GM18505 (cell line): Measurements from ENCODE around the gene LPP.

Experiments used
- ATAC-seq: cut with Tn5 transposase; IDR thresholded peaks from one replicate; pipeline ENCODE4 v1.9.1; 2021; ENCODE audit not compliant: unreplicated experiment
- POLR2A ChIP-seq: IDR thresholded peaks from 4 replicates; pipeline ENCODE4 v1.6.1; 2011; ENCODE audit warnings: borderline replicate concordance; ENCODE audit not compliant: insufficient read depth, insufficient read length; ENCODE audit errors: extremely low read depth

The LPP gene

DNA sequence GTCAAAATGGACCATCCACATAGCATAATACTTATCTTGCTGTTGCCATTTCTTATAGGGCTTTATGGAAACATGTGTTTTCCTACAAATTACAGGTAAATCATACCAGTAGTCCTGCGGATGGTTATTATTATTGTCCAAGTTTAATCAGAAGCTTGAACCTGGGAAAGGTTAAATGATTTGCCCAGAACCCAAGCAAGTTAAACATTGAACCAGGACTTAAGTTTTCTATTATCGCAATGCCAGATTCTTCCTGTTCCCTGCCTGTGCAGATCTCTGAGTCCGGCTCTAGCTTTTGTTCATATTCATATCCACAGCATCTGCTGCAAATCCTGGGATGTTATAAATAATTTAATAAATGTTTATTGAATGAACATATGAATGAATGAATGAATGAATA, 12.5 kb downstream of the LPP start:
- no peak for ATAC-seq

DNA sequence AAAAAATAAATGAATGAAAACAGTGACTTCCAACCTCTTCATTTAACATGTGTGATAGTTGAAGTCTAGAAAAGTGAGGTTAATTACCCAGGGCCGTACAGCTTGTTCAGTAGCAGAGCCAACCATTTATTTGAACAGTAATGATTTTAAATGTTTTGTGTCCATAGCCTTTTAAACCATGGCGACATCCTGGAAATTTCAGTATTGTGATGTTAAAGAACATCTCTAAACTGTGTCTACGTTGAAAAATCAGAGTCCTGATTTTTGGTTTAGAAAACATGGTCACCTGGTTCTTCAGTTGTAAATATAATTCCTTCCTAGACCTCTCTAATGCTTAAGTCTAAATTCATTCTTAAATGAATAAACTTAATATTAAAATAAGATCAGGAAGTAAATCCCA, 14.2 kb downstream of the LPP start:
- no peak for ATAC-seq
- no peak for TF ChIP-seq POLR2A

More for the DNA sequence above, 12.5 kb downstream of the LPP start:
- no peak for TF ChIP-seq POLR2A

DNA sequence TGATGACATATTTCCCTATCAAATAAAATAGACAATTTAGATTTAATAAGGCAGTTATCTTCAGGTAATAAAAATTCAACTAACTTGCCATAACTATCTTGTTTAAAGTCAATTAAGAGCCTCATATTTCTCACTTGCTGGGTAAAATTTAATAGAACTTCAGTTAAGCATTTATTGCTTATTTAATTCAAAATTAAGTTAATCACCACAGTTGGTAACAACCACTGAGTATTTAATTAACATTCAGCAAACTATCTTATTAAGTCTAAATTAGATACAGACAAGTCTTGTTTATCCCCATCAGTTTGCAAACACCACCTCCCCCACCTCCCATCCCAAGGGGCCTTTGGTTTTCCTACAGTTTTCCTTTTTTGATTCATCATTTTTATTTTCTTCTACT, 14.7 kb downstream of the LPP start:
- TF ChIP-seq POLR2A = no peak
- no peak for ATAC-seq

DNA sequence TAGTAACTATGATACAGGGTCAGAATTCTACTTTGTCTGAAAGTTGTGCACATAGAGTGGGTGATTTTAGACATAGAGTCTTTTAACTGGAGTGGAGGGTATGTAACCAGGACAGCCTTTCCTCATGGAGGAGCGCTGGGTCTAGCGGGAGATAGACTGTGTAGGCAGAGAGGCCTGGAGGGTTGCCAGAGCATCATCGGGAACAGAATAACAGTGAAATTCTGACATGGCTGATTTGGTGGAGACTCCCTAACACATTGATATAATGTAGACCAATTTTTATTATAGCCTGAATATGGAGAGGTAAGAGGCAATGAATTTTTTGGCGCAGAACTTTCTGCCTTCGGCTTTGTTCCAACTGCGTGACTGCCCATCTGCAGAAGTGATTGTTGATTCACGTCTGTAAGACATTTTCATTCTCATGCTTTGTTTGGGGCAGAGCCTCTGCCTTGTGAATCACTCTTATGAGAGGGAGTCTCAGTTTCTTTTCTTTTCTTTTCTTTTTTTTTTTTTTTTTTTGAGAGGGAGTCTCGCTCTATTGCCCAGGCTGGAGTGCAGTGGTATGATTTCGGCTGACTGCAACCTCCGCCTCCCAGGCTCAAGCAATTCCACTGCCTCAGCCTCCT, 16.0 kb downstream of the LPP start:
- no peak for ATAC-seq
- no peak for TF ChIP-seq POLR2A

DNA sequence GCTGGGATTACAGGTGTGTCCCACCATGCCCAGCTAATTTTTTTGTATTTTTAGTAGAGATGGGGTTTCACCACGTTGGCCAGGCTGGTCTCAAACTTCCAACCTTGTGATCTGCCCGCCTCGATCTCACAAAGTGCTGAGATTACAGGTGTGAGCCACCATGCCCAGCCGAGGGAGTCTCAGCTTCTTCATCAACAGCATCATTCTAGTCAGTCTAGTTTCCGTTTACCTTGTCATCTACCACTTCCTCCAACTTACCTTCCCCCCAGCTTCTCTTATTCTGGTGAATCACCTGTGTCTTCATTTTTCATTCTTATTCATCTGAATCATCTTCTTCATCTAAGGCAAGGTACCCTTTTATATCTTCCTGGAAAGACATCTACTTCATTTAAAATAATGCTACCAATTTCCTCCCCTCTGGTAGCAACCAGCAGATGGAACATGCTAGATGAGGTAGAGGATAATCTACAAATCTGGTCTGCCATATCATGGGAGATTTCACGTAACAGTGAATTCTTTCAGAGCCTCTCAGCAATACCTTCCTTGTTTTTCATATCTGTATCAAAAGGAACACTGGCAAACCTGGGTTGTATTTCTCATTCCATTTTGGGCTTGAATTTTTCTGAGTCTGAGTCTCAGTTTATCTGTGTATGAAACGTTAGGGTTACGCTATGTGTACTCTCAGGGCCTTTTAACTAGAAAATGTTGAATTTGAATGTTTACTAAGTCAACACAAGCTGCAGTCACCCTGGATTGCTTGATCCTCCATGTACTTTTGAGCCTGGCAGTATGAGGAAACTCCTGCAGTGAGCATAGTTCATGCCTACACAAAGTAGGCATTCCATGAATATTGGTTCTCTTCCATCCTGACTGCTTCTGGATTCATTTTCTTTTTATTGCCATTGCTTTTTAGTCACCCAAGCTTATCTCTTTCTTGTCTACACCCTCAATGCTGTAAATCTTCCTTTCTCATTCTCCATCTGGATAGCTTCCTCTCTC, 16.8 kb downstream of the LPP start:
- no peak for TF ChIP-seq POLR2A
- ATAC-seq = no peak

DNA sequence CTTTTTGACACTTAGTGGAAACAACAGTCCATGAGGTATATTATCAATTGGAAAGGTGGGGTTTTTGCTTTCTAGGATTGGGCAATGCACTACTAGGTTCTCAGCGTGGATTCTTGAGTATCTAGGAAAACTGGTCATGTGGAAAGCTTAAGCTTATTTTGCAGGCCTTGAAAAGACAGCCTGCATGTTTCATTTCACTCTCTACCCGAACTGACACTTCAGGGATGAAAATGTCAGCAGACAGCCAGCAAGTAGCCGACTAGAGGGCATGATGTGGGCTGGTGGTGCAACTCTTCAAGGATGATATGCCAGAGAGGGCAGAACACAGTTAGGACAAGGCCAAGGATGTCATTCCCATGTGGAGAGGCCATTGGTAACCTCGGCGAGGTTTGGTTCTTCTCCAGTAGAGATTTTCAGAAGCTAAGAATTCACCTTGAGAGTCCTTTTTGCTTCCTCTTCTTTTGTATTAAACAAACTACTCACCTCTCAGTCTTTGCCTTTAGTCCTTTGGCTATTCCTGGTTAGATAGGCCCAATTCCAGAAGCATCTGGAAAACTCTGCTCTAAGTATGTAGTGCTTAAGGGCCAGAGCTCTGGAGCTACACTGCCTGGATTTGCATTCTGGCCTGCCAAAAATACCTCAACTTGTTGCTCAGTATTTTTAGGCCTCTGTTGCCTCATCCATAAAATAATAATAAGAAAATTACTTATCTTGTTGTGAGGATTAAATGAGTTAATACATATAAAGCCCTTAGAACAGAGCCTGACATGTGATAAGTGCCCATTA, 17.9 kb downstream of the LPP start:
- TF ChIP-seq POLR2A = no peak
- ATAC-seq = no peak

DNA sequence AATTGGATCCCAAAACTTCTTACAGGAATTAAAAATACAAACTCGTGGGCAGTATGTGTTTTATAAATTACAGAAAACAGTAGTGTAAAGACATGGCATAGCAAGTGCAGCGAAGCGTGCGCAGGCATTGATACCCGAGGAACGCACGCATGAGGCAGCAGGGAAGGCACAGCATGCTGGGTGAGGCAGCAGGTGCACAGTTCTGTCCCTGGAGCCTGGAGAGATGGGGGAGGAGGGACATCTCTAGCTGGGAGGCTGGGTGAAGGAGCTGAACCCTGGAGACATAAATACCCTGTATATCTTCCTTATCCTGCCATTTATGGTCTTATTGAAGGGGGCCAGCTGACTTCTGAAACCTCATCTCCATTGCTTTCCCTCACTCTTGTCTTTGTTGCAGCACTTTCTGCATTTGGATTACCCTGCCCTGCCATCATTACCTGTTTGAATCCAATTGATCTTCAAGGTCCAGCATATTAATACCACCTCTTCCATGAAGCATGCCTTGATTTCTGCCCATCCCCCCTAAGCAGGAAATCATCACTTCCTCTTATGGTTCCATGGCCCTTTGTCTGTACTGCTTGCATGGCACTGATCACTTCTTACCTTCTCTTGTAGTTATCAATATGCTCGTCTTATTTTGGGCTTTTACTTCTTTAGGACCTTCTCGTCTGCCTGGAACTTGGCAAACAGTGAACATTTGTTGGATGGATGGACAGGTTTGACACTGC, 20.5 kb downstream of the LPP start:
- no peak for TF ChIP-seq POLR2A
- no peak for ATAC-seq

DNA sequence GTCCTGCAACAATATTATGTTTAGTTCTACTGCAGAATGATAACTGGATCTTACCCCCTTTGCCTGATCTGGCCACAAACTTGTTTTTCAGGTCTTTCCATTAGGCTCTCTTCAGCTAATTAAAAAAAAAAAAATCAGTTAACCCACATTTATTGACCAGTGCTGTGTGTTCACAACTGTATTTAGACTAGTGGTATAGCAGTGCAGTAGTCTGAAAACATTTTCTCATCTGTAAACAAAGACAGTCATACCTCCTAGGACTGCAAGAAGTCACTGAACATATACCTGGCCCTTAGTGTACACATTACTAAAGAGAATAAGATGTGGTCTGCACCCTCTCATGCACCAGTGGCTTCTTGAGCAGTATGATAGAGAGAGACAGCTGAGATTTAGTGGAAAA, 22.5 kb downstream of the LPP start:
- no peak for ATAC-seq
- TF ChIP-seq POLR2A = no peak

DNA sequence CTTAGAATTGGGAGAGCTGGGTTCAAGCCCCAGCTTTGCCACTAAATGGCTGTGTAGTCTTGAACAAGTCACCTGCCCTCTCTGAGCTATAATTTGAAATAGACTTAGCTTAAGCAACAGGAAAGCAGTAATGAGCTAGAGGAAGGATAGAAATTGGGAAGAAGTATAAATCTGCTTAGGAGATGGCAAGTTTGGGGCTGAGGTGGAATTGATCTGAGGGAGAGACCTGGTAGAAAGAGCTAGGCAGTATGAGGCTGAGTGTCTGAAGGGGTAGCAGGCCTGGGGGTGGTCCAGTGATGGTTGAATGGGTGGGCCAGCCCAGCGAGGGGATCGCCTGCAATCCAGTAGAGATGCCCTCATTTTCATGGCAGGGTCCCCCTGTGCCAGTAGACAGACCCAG, 22.9 kb downstream of the LPP start:
- ATAC-seq = no peak
- no peak for TF ChIP-seq POLR2A

DNA sequence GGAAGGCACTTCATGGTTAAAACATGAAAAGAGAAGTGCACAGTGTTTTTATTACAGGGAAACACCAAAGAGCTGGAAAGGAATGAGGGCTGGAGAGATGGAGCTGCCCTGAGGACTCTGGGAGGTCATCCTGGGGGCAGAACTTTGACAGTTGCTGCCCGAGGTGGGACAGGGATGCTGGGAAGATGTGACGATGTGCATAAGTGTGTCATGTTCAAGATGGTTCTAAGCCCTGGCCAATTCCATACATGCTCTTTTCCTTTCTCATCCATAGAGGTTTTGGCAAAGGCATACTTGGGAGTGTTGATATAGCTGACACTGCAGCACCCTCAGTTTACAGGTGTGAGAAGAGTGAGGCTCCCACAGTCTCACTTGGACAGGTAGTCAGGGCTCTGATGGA, 23.8 kb downstream of the LPP start:
- TF ChIP-seq POLR2A = no peak
- no peak for ATAC-seq

DNA sequence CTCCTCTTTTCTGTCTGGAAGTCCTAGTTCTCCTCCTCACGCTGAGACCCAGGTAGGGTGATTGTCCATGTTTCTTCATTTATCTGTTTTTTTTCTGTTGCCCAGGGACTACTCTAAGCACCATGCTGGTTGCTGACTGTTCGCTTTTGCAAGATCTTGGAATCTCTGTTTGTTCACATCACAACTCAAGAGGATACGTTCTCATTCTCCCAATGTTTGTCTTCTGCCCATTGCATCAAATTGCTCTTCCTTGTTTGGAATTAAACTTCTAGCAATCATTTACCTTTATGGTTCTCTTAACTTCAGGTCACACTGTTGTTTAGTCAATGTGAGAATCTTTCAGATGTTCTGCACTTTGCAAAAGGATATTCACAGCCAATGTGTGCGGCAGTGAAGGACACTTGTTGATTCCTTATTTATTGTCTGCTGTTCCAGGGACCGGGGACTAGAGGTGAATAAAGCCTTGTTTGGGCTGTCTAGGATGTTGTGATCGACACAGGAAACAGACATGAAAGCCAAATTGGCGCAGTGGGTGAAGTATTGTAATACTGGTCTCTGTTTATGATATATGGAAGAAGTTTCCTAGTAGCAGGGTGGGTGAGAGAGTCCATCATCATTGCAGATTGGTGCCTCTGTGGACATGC, 24.5 kb downstream of the LPP start:
- no peak for TF ChIP-seq POLR2A
- no peak for ATAC-seq
